Measurements from ENCODE around the gene HOXA13.

- TF ChIP-seq CTCF (conservative IDR thresholded peaks at IDR 0.05; ENCODE audit: low read length) (no peak), EZH2phosphoT487 (IDR thresholded peaks at IDR 0.05; ENCODE audit: borderline replicate concordance, low read depth, low read length) (no peak)
Observed at GRCh38 chr7:27211764-27212204, 11.9 kb upstream of the HOXA13 start.

Measured in OCI-LY7 (cell line).